A549 (cell line): Measurements from ENCODE around the gene MPPE1. TPM values are rescaled to one million over a fixed set of nuclear protein-coding genes. Genes with fewer than 3 reads are reported as not detected.

Source experiments
- ATAC-seq, 2 experiments: fragments of 200-7000 bp in 1 of 2; fragments of >200 bp in 1 of 2; cut with Nextera tagmentation in 1 of 2; cut with Tn5 transposase in 1 of 2; 3 replicates each; pipeline versions ENCODE4 v1.8.0 to v1.9.1; 2018 to 2020; ENCODE audit warnings: mild to moderate bottlenecking in 1 of 2, moderate library complexity in 1 of 2
- CTCF ChIA-PET: fragments of 300-600 bp; sonication (Branson Sonifier 250); formaldehyde crosslinking; extraction: SDS; loops from one replicate; lab custom pipeline; 2021; ENCODE audit warnings: antibody characterized with exemption, inconsistent platforms; lab: Yijun Ruan, JAX
- POLR2A ChIA-PET: fragments of 350-600 bp; formaldehyde crosslinking; extraction: SDS; loops from one replicate; lab custom pipeline; 2021; ENCODE audit warnings: antibody characterized with exemption, inconsistent platforms; lab: Yijun Ruan, JAX
- DNase-seq, 2 experiments: peaks; one replicate each; pipeline versions ENCODE4 v3.0.0 to v3.0.0-alpha.2; 2011 to 2016; ENCODE audit warnings: low read depth in 1 of 2, low spot score in 1 of 2
- FAIRE-seq: peaks from 2 replicates; lab custom pipeline; 2011; peaks lifted over from hg19 to GRCh38; lab: Jason Lieb, UNC
- H3K27ac ChIP-seq, 2 experiments: fragments of >200 bp; sonication (Bioruptor Twin); formaldehyde crosslinking; 3 replicates each; pipeline ENCODE4 v1.5.1; 2016 to 2017
- H3K4me1 ChIP-seq: fragments of >200 bp; sonication (Bioruptor Twin); formaldehyde crosslinking; 3 replicates; pipeline ENCODE4 v1.6.1; 2016
- H3K4me2 ChIP-seq: fragments of >200 bp; sonication (Bioruptor Twin); formaldehyde crosslinking; 3 replicates; pipeline ENCODE4 v1.6.1; 2016
- H3K4me3 ChIP-seq: fragments of >200 bp; sonication (Bioruptor Twin); formaldehyde crosslinking; 3 replicates; pipeline ENCODE4 v1.5.1; 2016
- H3K9me3 ChIP-seq: fragments of >200 bp; sonication (Bioruptor Twin); formaldehyde crosslinking; 3 replicates; pipeline ENCODE4 v1.6.1; 2016
- ATOH8 ChIP-seq: fragments of 250-450 bp; sonication (Bioruptor Pico); IDR thresholded peaks from 2 replicates; pipeline ENCODE4 v1.5.0; 2020; ENCODE audit warnings: low read depth, mild to moderate bottlenecking, moderate library complexity
- BHLHE40 ChIP-seq: IDR thresholded peaks from 2 replicates; pipeline ENCODE4 v1.6.1; 2012; ENCODE audit warnings: low read depth, low read length, inconsistent platforms
- CEBPB ChIP-seq, 2 experiments: fragments of >200 bp in 1 of 2; sonication (Bioruptor Twin) in 1 of 2; formaldehyde crosslinking in 1 of 2; IDR thresholded peaks; 2 replicates each; pipeline ENCODE4 v1.6.1; 2012 to 2016
- CHD2 ChIP-seq: fragments of 150-350 bp; IDR thresholded peaks from 2 replicates; pipeline ENCODE4 v1.6.1; 2014; ENCODE audit warnings: low read length; ENCODE audit not compliant: partially characterized antibody
- EHF ChIP-seq: fragments of 250-450 bp; sonication (Bioruptor Pico); IDR thresholded peaks from 2 replicates; pipeline ENCODE4 v1.5.0; 2020; ENCODE audit warnings: mild to moderate bottlenecking
- ESRRA ChIP-seq: fragments of 150-350 bp; IDR thresholded peaks from 2 replicates; pipeline ENCODE4 v1.6.1; 2014; ENCODE audit warnings: mild to moderate bottlenecking, low read length, borderline replicate concordance
- FOSL2 ChIP-seq, 2 experiments: fragments of 450-650 bp in 1 of 2; fragments of >200 bp in 1 of 2; sonication (Bioruptor Twin) in 1 of 2; formaldehyde crosslinking; IDR thresholded peaks; 2 replicates each; pipeline versions ENCODE4 v1.5.0 to v1.6.1; 2016 to 2020; ENCODE audit warnings: mild to moderate bottlenecking in 1 of 2, moderate library complexity in 1 of 2
- FOXS1 ChIP-seq: fragments of 250-450 bp; sonication (Bioruptor Pico); IDR thresholded peaks from 2 replicates; pipeline ENCODE4 v1.5.0; 2020; ENCODE audit warnings: mild to moderate bottlenecking, moderate library complexity
- GATA3 ChIP-seq: IDR thresholded peaks from 2 replicates; pipeline ENCODE4 v1.6.1; 2012; ENCODE audit warnings: borderline replicate concordance
- HDAC2 ChIP-seq: fragments of 200-600 bp; sonication (generic); IDR thresholded peaks from 2 replicates; pipeline ENCODE4 v1.6.1; 2016
- HOXA7 ChIP-seq: fragments of 250-450 bp; sonication (Bioruptor Pico); IDR thresholded peaks from 2 replicates; pipeline ENCODE4 v1.5.0; 2020; ENCODE audit warnings: mild to moderate bottlenecking, moderate library complexity
- HOXB13 ChIP-seq: fragments of 250-450 bp; sonication (Bioruptor Pico); IDR thresholded peaks from 2 replicates; pipeline ENCODE4 v1.5.0; 2020; ENCODE audit warnings: low read depth, mild to moderate bottlenecking, moderate library complexity
- HOXB5 ChIP-seq: fragments of 250-450 bp; sonication (Bioruptor Pico); IDR thresholded peaks from 2 replicates; pipeline ENCODE4 v1.5.0; 2020; ENCODE audit warnings: mild to moderate bottlenecking, moderate library complexity
- JUN ChIP-seq, 2 experiments: fragments of >200 bp; sonication (Bioruptor Twin); formaldehyde crosslinking; IDR thresholded peaks; 2 replicates in 1 of 2; 3 replicates in 1 of 2; pipeline ENCODE4 v1.6.1; 2016 to 2017
- POLR2A ChIP-seq: IDR thresholded peaks from 2 replicates; pipeline ENCODE4 v1.6.1; 2012; ENCODE audit warnings: mild to moderate bottlenecking, low read length
- RCOR1 ChIP-seq: fragments of 150-350 bp; IDR thresholded peaks from 2 replicates; pipeline ENCODE4 v1.6.1; 2014; ENCODE audit warnings: antibody characterized with exemption, low read length, low read depth
- SMC3 ChIP-seq: fragments of >200 bp; sonication (Bioruptor Twin); formaldehyde crosslinking; IDR thresholded peaks from 3 replicates; pipeline ENCODE4 v1.6.1; 2018; ENCODE audit warnings: inconsistent platforms
- SREBF2 ChIP-seq: fragments of 450-650 bp; IDR thresholded peaks from 2 replicates; pipeline ENCODE4 v1.6.1; 2014; ENCODE audit warnings: mild to moderate bottlenecking, moderate library complexity
- TFCP2L1 ChIP-seq: fragments of 250-450 bp; sonication (Bioruptor Pico); IDR thresholded peaks from 2 replicates; pipeline ENCODE4 v1.5.0; 2021; ENCODE audit warnings: mild to moderate bottlenecking
- TP53 ChIP-seq: fragments of 250-450 bp; sonication (Bioruptor Pico); IDR thresholded peaks from 2 replicates; pipeline ENCODE4 v1.5.0; 2021; ENCODE audit warnings: mild to moderate bottlenecking, moderate library complexity
- ZNF302 ChIP-seq: fragments of 250-450 bp; sonication (Bioruptor Pico); IDR thresholded peaks from 2 replicates; pipeline ENCODE4 v1.9.0; 2021; ENCODE audit warnings: inconsistent platforms, mild to moderate bottlenecking, moderate library complexity
- WGBS: methylation state at CpG from one replicate; pipeline ENCODE4 v1.1.6; 2017; ENCODE audit errors: missing lambda C conversion rate; 5-methylcytosine and 5-hydroxymethylcytosine counted together
- polyA plus RNA-seq, 4 experiments: library from polyadenylated mRNA; depleted of rRNA in 3 of 4; stranded (reverse); fragments of >200 nt; fragmentation: RNase III in 1 of 4; extraction: RNeasy Plus Mini Kit Qiagen cat#74134 plus additional on column Dnase treatment in 1 of 4; gene quantifications; 2 replicates in 3 of 4; 3 replicates in 1 of 4; pipeline ENCODE4 v1.2.3, GENCODE V29; 2011 to 2017
- TF ChIP-seq, protein P1 (sequence below): fragments of >200 bp; sonication (Bioruptor Twin); formaldehyde crosslinking; IDR thresholded peaks from 3 replicates; pipeline ENCODE4 v1.5.1; 2016
- TF ChIP-seq, protein P2 (sequence below): IDR thresholded peaks from 2 replicates; pipeline ENCODE4 v1.6.1; 2012
- TF ChIP-seq, protein P3 (sequence below): fragments of 200-600 bp; sonication (generic); IDR thresholded peaks from 2 replicates; pipeline ENCODE4 v1.6.1; 2016; ENCODE audit warnings: antibody characterized with exemption, mild to moderate bottlenecking, moderate library complexity
- TF ChIP-seq, protein P4 (sequence below): IDR thresholded peaks from 2 replicates; pipeline ENCODE4 v1.6.1; 2012; ENCODE audit warnings: low read depth, borderline replicate concordance

MPPE1 gene
- polyA plus RNA-seq, 2 of the 4 experiments (the other 2 are of a cell fraction) = 20.4 to 26.4 TPM

DNA sequence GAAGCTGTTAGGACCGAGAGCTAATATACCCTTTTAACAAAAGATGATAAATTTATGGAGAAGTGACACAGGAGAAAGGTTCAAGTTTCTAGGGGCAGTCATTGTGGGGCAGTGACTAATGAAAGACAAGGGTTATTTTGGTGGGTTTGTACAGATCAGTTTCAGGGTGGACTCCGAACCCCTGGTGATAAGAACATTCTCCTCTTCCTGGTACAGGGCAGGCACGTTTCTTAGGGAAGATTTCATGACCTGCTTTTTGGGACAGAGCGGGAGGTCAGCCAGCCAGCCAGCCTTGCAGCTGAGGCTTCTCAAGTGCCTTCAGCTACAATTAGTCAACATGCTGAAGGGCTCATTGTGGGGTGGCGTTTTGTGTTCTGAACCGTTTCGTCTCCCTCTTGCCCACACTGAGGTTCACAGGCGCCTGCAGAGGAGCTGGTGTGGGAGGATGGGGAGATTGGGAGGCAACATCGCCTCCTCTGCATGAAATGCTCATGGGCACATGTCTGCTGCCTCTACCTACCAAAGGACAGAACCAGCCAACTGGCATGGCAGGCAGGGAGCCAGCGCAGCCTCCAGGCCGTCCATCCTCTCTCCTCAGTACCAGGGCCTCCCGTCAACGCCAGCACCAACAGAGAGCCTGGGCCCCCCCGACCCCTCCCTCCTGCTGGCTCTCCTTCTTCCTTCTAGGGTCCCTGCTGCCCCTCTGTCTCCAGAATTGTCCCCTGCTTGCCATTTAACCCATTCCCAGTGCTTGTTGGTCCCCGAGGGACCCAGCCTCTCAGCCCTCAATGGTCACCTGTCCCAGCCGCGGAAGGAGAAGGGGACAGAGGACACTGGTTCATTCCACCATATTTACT lies 47.3 kb downstream of the MPPE1 start:
- CTCF ChIA-PET = interaction anchor here (1.4 to 2.5 kb wide), 5 partner anchors 9 to 205 kb away, joined by 5 to 10 read pairs (median 5); no protein-coding TSS in a partner anchor
- POLR2A ChIA-PET = no interaction called here
- Histone ChIP-seq H3K4me2 (peak overlapping the region; percentile 75), H3K27ac (peak overlapping the region; percentile 98 to 99), H3K4me3 (no peak overlapping the region), H3K9me3 (no peaks in the 10 kb centered on the region), H3K4me1 (peaks cover 36% of the 10 kb centered on the region)
- FAIRE-seq (no peak), ATAC-seq (no peak), DNase-seq (no peak)
- no peak for TF ChIP-seq FOXS1
- TF ChIP-seq HOXA7 (CRISPR knock-in tag) = no peak
- TF ChIP-seq ESRRA = no peak
- TF ChIP-seq, protein P1, sequence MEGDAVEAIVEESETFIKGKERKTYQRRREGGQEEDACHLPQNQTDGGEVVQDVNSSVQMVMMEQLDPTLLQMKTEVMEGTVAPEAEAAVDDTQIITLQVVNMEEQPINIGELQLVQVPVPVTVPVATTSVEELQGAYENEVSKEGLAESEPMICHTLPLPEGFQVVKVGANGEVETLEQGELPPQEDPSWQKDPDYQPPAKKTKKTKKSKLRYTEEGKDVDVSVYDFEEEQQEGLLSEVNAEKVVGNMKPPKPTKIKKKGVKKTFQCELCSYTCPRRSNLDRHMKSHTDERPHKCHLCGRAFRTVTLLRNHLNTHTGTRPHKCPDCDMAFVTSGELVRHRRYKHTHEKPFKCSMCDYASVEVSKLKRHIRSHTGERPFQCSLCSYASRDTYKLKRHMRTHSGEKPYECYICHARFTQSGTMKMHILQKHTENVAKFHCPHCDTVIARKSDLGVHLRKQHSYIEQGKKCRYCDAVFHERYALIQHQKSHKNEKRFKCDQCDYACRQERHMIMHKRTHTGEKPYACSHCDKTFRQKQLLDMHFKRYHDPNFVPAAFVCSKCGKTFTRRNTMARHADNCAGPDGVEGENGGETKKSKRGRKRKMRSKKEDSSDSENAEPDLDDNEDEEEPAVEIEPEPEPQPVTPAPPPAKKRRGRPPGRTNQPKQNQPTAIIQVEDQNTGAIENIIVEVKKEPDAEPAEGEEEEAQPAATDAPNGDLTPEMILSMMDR = no peak
- TF ChIP-seq SMC3 = no peak
- TF ChIP-seq, protein P2, sequence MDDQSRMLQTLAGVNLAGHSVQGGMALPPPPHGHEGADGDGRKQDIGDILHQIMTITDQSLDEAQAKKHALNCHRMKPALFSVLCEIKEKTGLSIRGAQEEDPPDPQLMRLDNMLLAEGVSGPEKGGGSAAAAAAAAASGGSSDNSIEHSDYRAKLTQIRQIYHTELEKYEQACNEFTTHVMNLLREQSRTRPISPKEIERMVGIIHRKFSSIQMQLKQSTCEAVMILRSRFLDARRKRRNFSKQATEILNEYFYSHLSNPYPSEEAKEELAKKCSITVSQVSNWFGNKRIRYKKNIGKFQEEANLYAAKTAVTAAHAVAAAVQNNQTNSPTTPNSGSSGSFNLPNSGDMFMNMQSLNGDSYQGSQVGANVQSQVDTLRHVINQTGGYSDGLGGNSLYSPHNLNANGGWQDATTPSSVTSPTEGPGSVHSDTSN = no peak
- TF ChIP-seq CHD2 = no peak
- no peak for TF ChIP-seq ZNF302 (CRISPR knock-in tag)
- no peak for TF ChIP-seq SREBF2
- TF ChIP-seq FOSL2 (IDR thresholded peaks at IDR 0.05) = no peak
- TF ChIP-seq FOSL2 (CRISPR knock-in tag; IDR thresholded peaks at IDR 0.05) = no peak
- TF ChIP-seq TP53 (CRISPR knock-in tag) = no peak
- no peak for TF ChIP-seq BHLHE40
- TF ChIP-seq, protein P3, sequence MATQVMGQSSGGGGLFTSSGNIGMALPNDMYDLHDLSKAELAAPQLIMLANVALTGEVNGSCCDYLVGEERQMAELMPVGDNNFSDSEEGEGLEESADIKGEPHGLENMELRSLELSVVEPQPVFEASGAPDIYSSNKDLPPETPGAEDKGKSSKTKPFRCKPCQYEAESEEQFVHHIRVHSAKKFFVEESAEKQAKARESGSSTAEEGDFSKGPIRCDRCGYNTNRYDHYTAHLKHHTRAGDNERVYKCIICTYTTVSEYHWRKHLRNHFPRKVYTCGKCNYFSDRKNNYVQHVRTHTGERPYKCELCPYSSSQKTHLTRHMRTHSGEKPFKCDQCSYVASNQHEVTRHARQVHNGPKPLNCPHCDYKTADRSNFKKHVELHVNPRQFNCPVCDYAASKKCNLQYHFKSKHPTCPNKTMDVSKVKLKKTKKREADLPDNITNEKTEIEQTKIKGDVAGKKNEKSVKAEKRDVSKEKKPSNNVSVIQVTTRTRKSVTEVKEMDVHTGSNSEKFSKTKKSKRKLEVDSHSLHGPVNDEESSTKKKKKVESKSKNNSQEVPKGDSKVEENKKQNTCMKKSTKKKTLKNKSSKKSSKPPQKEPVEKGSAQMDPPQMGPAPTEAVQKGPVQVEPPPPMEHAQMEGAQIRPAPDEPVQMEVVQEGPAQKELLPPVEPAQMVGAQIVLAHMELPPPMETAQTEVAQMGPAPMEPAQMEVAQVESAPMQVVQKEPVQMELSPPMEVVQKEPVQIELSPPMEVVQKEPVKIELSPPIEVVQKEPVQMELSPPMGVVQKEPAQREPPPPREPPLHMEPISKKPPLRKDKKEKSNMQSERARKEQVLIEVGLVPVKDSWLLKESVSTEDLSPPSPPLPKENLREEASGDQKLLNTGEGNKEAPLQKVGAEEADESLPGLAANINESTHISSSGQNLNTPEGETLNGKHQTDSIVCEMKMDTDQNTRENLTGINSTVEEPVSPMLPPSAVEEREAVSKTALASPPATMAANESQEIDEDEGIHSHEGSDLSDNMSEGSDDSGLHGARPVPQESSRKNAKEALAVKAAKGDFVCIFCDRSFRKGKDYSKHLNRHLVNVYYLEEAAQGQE = no peak
- no peak for TF ChIP-seq TFCP2L1 (CRISPR knock-in tag)
- 81% methylated on average over 12 of the region's 17 CpGs for WGBS

- Histone ChIP-seq H3K4me1 (peaks cover 45% of the 10 kb centered on the region), H3K9me3 (no peaks in the 10 kb centered on the region), H3K27ac (peak overlapping the region; percentile 98 to 99), H3K4me2 (peak overlapping the region; percentile 75), H3K4me3 (peak overlapping the region; percentile 54)
- peak; percentile 67 to 92 for DNase-seq
- CTCF ChIA-PET = interaction anchor here (0.5 to 2.5 kb wide), 7 partner anchors 9 to 204 kb away, joined by 3 to 10 read pairs (median 5); no protein-coding TSS in a partner anchor
- WGBS = 0% methylated on average over 2 of the region's 4 CpGs
- peak; percentile 36 to 55; a peak in 5 of 6 replicates for ATAC-seq
- POLR2A ChIA-PET = no interaction called here
- no peak for FAIRE-seq
- TF ChIP-seq HOXB13 (CRISPR knock-in tag) (0 out of 2 replicates have a peak, but pooled peaks have one; percentile 55), HOXB5 (CRISPR knock-in tag) (peak; percentile 68; the same call in 1 of the 2 replicates), POLR2A (no peak), ATOH8 (peak; percentile 19; the same call in 1 of the 2 replicates), JUN (IDR thresholded peaks at IDR 0.05) (peak in 1 of 2 experiments; percentile 58; a peak in 3 of 5 replicates), CEBPB (IDR thresholded peaks at IDR 0.05) (peak in 1 of 2 experiments; percentile 4; a peak in 1 of 4 replicates), GATA3 (peak; percentile 74), RCOR1 (no peak), HDAC2 (no peak), EHF (no peak), FOXS1 (no peak), TP53 (CRISPR knock-in tag) (no peak)
- TF ChIP-seq, protein P4, sequence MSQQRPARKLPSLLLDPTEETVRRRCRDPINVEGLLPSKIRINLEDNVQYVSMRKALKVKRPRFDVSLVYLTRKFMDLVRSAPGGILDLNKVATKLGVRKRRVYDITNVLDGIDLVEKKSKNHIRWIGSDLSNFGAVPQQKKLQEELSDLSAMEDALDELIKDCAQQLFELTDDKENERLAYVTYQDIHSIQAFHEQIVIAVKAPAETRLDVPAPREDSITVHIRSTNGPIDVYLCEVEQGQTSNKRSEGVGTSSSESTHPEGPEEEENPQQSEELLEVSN = no peak
These were observed 48.2 kb downstream of the MPPE1 start for GRCh38 chr18:11859903-11860407.
